Panc1 (cell line): ENCODE results near the gene GBA3. TPM values are rescaled to one million over a fixed set of nuclear protein-coding genes. Genes with fewer than 3 reads are reported as not detected.

Experiments
- ATAC-seq: fragments of 200-7000 bp; cut with Tn5 transposase; 2 replicates; pipeline ENCODE4 v1.9.1; 2020; ENCODE audit warnings: mild to moderate bottlenecking, moderate library complexity
- BruUV-seq: library from RNA; stranded (reverse); fragments of 400-500 nt; replicated peaks from 2 replicates; lab custom pipeline; 2021; lab: Mats Ljungman, UMichigan
- CTCF ChIA-PET: fragments of 300-600 bp; sonication (Branson Sonifier 250); formaldehyde crosslinking; loops from one replicate; lab custom pipeline; 2022; ENCODE audit warnings: antibody characterized with exemption; lab: Charles Lee
- POLR2A ChIA-PET: fragments of 300-600 bp; sonication (Branson Sonifier 250); formaldehyde crosslinking; loops from one replicate; lab custom pipeline; 2022; ENCODE audit warnings: antibody characterized with exemption; lab: Charles Lee
- DNase-seq: peaks from one replicate; pipeline ENCODE4 v3.0.0-alpha.2; 2010; ENCODE audit warnings: low read depth, low spot score
- H3K27ac ChIP-seq: 2 replicates; pipeline ENCODE4 v1.5.1; 2011; ENCODE audit warnings: mild to moderate bottlenecking, low read length, inconsistent platforms
- H3K27me3 ChIP-seq: fragments of 200-500 bp; sonication (Bioruptor generic); 2 replicates; pipeline ENCODE4 v1.6.0; 2014; ENCODE audit warnings: low read length, inconsistent platforms; ENCODE audit not compliant: control insufficient read depth, insufficient read depth
- H3K36me3 ChIP-seq: fragments of 200-500 bp; sonication (Bioruptor generic); 2 replicates; pipeline ENCODE4 v1.5.1; 2014; ENCODE audit warnings: inconsistent platforms, mild to moderate bottlenecking, low read length, moderate library complexity; ENCODE audit not compliant: control insufficient read depth, insufficient read depth
- H3K4me1 ChIP-seq: 2 replicates; pipeline ENCODE4 v1.5.1; 2011; ENCODE audit warnings: inconsistent platforms, mild to moderate bottlenecking, low read length, moderate library complexity; ENCODE audit not compliant: control insufficient read depth, insufficient read depth
- H3K4me3 ChIP-seq, 2 experiments: 2 replicates each; pipeline ENCODE4 v1.5.1; 2011 to 2012; ENCODE audit warnings: low read depth in 2 of 2, low read length in 2 of 2, mild to moderate bottlenecking in 2 of 2, inconsistent platforms in 1 of 2, moderate library complexity in 1 of 2
- H3K9me3 ChIP-seq: fragments of 200-500 bp; sonication (Bioruptor generic); 2 replicates; pipeline ENCODE4 v1.5.1; 2014; ENCODE audit warnings: low read depth, mild to moderate bottlenecking, inconsistent platforms, low read length, moderate library complexity; ENCODE audit not compliant: control insufficient read depth, insufficient read depth
- CTCF ChIP-seq: fragments of 450-650 bp; IDR thresholded peaks from 2 replicates; pipeline ENCODE4 v1.5.1; 2017; ENCODE audit warnings: mild to moderate bottlenecking
- POLR2AphosphoS5 ChIP-seq: IDR thresholded peaks from 2 replicates; pipeline ENCODE4 v1.6.1; 2012; ENCODE audit warnings: mild to moderate bottlenecking, low read depth, low read length, moderate library complexity
- REST ChIP-seq, 2 experiments: IDR thresholded peaks; 2 replicates each; pipeline ENCODE4 v1.6.1; 2011 to 2012; ENCODE audit warnings: low read depth in 2 of 2, control low read depth in 1 of 2, low read length in 1 of 2, mild to moderate bottlenecking in 1 of 2, moderate library complexity in 1 of 2; ENCODE audit not compliant: insufficient read depth in 1 of 2
- SIN3A ChIP-seq: IDR thresholded peaks from 2 replicates; pipeline ENCODE4 v1.6.1; 2012; ENCODE audit warnings: low read depth, mild to moderate bottlenecking, low read length, moderate library complexity, borderline replicate concordance; ENCODE audit not compliant: insufficient read depth
- TCF7L2 ChIP-seq: IDR thresholded peaks from 2 replicates; pipeline ENCODE4 v1.6.1; 2011; ENCODE audit warnings: mild to moderate bottlenecking, low read depth, low read length, inconsistent platforms
- in situ Hi-C: cut with HindIII; loops from 2 replicates; pipeline ENCODE4 v1.10.0; 2016; ENCODE audit warnings: low sequenced_read_pairs, low pct_unique_long_range_greater_than_20kb
- intact Hi-C: fragments of 100-400 bp; cut with micrococcal nuclease; formaldehyde crosslinking; loops from one replicate; pipeline ENCODE4 v1.10.0; 2022; ENCODE audit not compliant: unreplicated experiment
- total RNA-seq: library from RNA; stranded (reverse); gene quantifications from one replicate; pipeline ENCODE4 v1.2.1, GENCODE V29; 2021; ENCODE audit not compliant: unreplicated experiment

Gene GBA3
- total RNA-seq, 1 experiment from 2014 or later: not detected

- DNase-seq (no peak), ATAC-seq (no peak)
- ChIA-PET POLR2A (no interaction called here), CTCF (no interaction called here)
- H3K36me3 ChIP-seq: no peaks in the 10 kb centered on the region
- H3K9me3 ChIP-seq: no peaks in the 10 kb centered on the region
- no peak for TF ChIP-seq REST (IDR thresholded peaks at IDR 0.05; ENCODE audit: insufficient read depth in 1 of 2, low read depth in 2 of 2, low read length in 1 of 2)
- no peak for TF ChIP-seq SIN3A
- no peak for TF ChIP-seq TCF7L2
- no peak for TF ChIP-seq CTCF
- TF ChIP-seq POLR2AphosphoS5: no peak
- intact Hi-C loops: no loop called here
- H3K27me3 ChIP-seq: no peaks in the 10 kb centered on the region
- no peak overlapping the region for H3K27ac ChIP-seq
- no TSS peak for BruUV-seq
- H3K4me3 ChIP-seq: no peak overlapping the region
- no peaks in the 10 kb centered on the region for H3K4me1 ChIP-seq
- in situ Hi-C loops: no loop called here
These were observed 37.3 kb downstream of the GBA3 start for GRCh38 chr4:22730021-22730420.

- H3K36me3 ChIP-seq: no peaks in the 10 kb centered on the region
- POLR2A ChIA-PET: no interaction called here
- ATAC-seq (no peak), DNase-seq (no peak)
- CTCF ChIA-PET: no interaction called here
- no peaks in the 10 kb centered on the region for H3K9me3 ChIP-seq
- in situ Hi-C loops: no loop called here
- no peak overlapping the region for H3K4me3 ChIP-seq
- intact Hi-C loops: no loop called here
- BruUV-seq: no TSS peak
- H3K27me3 ChIP-seq: no peaks in the 10 kb centered on the region
- H3K27ac ChIP-seq: no peak overlapping the region
- TF ChIP-seq POLR2AphosphoS5 (no peak), REST (IDR thresholded peaks at IDR 0.05; ENCODE audit: insufficient read depth in 1 of 2, low read depth in 2 of 2, low read length in 1 of 2) (no peak), SIN3A (no peak), TCF7L2 (no peak), CTCF (no peak)
- H3K4me1 ChIP-seq: no peaks in the 10 kb centered on the region
These were observed 41.1 kb downstream of the GBA3 start for GRCh38 chr4:22733816-22734215.
